AG09309 (cell line): Measurements from ENCODE around the gene TRDN.

Source experiments
- DNase-seq: peaks from one replicate; pipeline ENCODE4 v3.0.0-alpha.2; 2010; ENCODE audit warnings: low read depth
- H3K4me3 ChIP-seq: 2 replicates; pipeline ENCODE4 v1.5.1; 2011; ENCODE audit warnings: mild to moderate bottlenecking, low read depth, low read length, moderate library complexity; ENCODE audit not compliant: control insufficient read depth
- TF ChIP-seq, protein P1 (sequence below): IDR thresholded peaks from 2 replicates; pipeline ENCODE4 v1.5.1; 2011; ENCODE audit warnings: mild to moderate bottlenecking, low read depth, low read length, inconsistent platforms; ENCODE audit not compliant: insufficient read depth, control insufficient read depth; ENCODE audit errors: missing control alignments

TRDN gene

DNA sequence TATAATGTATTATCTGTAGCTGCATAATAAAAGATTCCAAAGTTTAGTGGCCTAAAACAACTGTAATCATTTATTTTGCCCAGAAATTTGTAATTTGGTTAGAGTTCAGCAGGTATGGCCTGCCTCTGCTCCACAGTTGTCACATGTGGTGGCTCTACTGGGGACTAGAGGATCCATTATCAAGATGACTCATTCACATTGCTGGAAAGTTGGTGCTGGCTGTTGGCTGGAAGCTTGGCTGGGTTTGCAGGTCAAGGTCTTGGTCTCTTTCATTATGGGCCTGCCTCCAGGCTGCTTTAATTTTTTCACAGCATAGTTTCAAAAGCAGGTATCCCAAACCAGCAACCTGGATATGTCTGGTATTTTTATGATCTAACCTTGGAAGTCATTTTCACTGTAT, 17.6 kb downstream of the TRDN start:
- no peak for DNase-seq
- TF ChIP-seq, protein P1, sequence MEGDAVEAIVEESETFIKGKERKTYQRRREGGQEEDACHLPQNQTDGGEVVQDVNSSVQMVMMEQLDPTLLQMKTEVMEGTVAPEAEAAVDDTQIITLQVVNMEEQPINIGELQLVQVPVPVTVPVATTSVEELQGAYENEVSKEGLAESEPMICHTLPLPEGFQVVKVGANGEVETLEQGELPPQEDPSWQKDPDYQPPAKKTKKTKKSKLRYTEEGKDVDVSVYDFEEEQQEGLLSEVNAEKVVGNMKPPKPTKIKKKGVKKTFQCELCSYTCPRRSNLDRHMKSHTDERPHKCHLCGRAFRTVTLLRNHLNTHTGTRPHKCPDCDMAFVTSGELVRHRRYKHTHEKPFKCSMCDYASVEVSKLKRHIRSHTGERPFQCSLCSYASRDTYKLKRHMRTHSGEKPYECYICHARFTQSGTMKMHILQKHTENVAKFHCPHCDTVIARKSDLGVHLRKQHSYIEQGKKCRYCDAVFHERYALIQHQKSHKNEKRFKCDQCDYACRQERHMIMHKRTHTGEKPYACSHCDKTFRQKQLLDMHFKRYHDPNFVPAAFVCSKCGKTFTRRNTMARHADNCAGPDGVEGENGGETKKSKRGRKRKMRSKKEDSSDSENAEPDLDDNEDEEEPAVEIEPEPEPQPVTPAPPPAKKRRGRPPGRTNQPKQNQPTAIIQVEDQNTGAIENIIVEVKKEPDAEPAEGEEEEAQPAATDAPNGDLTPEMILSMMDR = no peak
- H3K4me3 ChIP-seq = no peak overlapping the region

DNA sequence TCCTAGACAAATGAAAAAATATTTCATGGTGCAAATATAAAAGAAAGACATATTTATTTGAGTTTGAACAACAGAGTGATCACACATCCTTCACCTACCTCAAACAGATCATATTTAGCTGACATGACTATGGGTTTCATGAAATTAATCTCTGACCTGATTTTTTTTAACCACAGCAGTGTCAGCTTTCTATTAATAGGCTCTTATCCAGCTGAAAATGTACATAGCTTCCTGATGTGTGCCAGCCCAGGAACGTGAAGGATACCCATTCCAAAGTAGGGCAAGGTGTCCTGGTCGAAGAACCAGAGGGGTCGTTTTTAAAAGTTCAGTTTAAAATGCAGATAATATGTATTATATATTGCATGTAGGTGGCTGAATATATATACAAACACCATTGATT, 19.8 kb downstream of the TRDN start:
- TF ChIP-seq, protein P1 = no peak
- no peak overlapping the region for H3K4me3 ChIP-seq
- no peak for DNase-seq

DNA sequence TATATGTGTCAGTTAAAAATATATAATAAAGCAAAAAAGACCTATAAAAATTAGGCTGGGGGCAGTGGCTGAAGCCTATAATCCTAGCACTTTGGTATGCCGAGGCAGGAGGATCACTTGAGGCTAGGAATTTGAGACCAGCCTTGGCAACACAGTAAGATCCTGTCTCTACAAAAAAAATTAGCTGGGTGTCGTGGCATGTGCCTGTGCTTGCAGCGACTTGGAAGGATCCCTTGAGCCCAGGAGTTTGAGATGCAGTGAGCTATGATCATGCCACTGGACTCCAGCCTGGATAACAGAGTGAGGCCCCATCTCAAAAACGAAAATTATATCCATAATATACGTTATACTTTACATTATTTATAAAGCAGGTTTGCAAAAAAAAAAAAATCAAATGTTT, 20.7 kb downstream of the TRDN start:
- TF ChIP-seq, protein P1 = no peak
- no peak for DNase-seq
- no peak overlapping the region for H3K4me3 ChIP-seq

DNA sequence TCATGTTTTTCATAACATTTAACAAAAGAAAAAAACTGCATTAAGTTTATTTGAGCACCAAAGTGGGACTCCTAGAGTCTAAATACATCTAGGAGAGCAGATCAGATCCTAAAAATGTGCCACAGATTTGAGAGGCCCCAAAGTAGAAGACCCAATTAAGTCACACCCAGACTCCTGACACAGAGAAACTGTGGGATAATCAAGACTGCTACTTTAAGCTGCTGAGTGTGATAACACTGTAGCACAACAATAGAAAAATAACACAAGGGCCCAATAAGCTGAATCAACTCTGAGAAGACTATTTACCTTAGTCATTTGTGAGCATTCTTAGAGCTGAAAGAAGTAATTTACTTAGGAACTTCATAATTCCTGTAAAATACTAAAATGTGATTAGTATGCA, 26.0 kb downstream of the TRDN start:
- DNase-seq = no peak
- H3K4me3 ChIP-seq = no peak overlapping the region
- TF ChIP-seq, protein P1 = no peak

DNA sequence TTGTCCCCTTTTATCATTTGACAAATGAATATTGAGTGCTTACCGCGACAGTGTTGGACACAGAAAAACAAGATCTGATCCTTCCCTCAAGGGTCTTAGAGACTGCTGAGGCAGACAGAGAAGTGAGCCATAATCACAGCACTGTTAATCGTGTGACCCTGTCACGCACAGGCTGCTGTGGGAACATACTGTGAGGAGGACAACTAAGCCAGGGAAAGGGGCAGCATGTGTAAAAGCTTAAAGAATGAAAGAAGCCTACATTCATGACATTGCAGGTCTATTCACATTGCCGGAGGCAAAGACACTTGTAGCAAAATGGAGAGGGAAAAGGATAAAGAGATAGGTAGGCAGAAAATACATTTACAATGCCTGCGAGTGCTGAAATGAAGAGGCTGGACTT, 32.7 kb downstream of the TRDN start:
- TF ChIP-seq, protein P1 = no peak
- H3K4me3 ChIP-seq = no peak overlapping the region
- DNase-seq = no peak

DNA sequence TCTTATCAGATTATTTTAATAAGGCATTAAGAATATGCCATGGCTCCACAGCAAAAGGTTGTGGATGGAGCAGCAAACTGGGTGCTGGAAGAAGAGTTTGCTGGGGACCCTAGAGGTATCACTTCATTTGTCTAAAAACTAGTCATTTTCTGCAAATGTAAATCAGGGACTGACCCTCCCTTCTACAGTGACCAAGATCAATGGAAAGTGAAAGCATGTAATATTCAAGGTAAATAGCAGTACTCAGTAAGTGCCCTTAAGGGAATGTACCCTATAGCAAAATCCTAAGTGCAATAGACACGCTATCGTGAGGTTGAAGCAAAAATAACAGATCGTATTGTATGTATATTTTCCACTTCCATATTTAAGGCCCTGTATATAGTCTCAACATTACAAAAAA, 38.7 kb downstream of the TRDN start:
- no peak for DNase-seq
- no peak overlapping the region for H3K4me3 ChIP-seq
- TF ChIP-seq, protein P1 = no peak

DNA sequence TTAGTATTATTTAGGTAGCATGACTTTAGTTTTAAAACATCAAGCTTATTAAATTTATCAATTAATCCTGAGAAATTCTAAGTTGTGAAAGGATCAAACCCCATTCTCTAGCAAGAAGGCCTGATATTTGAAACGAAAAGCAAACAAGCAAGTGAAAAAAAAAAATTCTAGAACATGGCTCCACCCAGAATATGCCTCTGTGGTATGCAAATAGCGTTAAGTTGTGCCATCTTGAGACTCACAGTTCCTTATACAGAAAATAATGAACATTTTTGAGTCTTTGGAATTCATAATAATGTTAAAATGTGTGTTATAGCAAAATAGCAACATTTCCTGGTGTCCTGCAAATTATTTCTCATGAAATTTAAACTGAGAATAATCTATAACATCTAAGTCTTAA, 42.0 kb downstream of the TRDN start:
- H3K4me3 ChIP-seq = no peak overlapping the region
- TF ChIP-seq, protein P1 = no peak
- no peak for DNase-seq
